ENCODE data around the gene SLC7A9. TPM values are rescaled to one million over a fixed set of nuclear protein-coding genes. Genes with fewer than 3 reads are reported as not detected.

SLC7A9 gene
- total RNA-seq, 4 donors from 2014 or later, result 0.96 TPM; not detected in 3

DNA sequence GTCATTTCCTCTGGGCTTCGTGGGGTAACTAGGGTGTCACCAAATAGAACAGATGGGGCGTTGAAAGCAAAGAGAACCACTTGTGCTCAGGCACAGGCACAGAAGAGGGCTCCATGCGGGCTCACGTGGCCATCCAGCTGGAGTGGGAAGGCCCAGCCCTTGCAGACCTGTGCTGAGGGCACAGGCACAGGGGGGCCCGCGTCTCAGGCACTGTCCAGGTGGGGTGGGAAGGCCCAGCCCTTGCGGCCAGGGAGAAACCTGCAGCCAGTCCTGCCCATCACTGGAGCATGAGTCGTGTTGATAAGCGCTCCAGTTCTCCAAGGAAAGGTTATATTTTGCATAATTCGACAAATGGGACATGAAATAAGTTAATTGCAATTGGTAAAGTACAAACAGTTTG is 57.5 kb downstream of the SLC7A9 start:
- Histone ChIP-seq H3K4me3 (no peak overlapping the region), H3K27me3 (no peaks in the 10 kb centered on the region), H3K36me3 (no peaks in the 10 kb centered on the region), H3K4me1 (no peaks in the 10 kb centered on the region), H3K27ac (no peak overlapping the region), H3K9me3 (no peaks in the 10 kb centered on the region)
- no peak for ATAC-seq
- TF ChIP-seq EP300 (IDR thresholded peaks at IDR 0.05), result no peak
- TF ChIP-seq, protein P1, sequence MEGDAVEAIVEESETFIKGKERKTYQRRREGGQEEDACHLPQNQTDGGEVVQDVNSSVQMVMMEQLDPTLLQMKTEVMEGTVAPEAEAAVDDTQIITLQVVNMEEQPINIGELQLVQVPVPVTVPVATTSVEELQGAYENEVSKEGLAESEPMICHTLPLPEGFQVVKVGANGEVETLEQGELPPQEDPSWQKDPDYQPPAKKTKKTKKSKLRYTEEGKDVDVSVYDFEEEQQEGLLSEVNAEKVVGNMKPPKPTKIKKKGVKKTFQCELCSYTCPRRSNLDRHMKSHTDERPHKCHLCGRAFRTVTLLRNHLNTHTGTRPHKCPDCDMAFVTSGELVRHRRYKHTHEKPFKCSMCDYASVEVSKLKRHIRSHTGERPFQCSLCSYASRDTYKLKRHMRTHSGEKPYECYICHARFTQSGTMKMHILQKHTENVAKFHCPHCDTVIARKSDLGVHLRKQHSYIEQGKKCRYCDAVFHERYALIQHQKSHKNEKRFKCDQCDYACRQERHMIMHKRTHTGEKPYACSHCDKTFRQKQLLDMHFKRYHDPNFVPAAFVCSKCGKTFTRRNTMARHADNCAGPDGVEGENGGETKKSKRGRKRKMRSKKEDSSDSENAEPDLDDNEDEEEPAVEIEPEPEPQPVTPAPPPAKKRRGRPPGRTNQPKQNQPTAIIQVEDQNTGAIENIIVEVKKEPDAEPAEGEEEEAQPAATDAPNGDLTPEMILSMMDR (IDR thresholded peaks at IDR 0.05), result no peak
- no peak for TF ChIP-seq POLR2A (IDR thresholded peaks at IDR 0.05)
- TF ChIP-seq POLR2AphosphoS5 (IDR thresholded peaks at IDR 0.05), result no peak
- WGBS, 2 donors (ENCODE audit: low coverage in 1 of 2), result 77 to 86% methylated on average over 5 to 6 of the region's 10 CpGs

DNA sequence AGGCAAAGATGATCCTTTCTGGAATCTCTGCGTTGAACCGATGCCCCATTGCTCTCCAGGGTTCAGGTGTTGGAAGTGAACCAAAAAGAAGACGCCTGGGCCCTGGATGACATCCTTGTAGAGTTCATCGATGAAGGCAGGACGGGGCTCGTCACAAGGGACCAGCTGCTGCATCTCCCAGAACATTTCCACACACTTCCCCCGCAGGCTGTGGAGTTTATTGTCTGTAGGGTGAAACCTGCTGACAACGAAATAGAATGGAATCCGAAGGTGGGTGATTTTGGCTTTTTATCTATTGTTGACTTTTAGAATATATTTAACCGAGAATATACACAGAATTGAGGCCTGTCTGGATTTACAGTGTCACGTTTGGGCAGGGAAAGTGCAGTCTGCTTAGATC is 58.4 kb downstream of the SLC7A9 start:
- Histone ChIP-seq H3K36me3 (no peaks in the 10 kb centered on the region), H3K27me3 (peaks cover 6% of the 10 kb centered on the region), H3K9me3 (no peaks in the 10 kb centered on the region), H3K4me1 (no peaks in the 10 kb centered on the region), H3K27ac (no peak overlapping the region), H3K4me3 (no peak overlapping the region)
- 55 to 58% methylated on average over 8 to 10 of the region's 11 CpGs for WGBS, 2 donors (ENCODE audit: low coverage in 1 of 2)
- TF ChIP-seq POLR2A (IDR thresholded peaks at IDR 0.05), result no peak
- no peak for TF ChIP-seq EP300 (IDR thresholded peaks at IDR 0.05)
- TF ChIP-seq, protein P1 (IDR thresholded peaks at IDR 0.05), result no peak
- TF ChIP-seq POLR2AphosphoS5 (IDR thresholded peaks at IDR 0.05), result no peak
- no peak for ATAC-seq

DNA sequence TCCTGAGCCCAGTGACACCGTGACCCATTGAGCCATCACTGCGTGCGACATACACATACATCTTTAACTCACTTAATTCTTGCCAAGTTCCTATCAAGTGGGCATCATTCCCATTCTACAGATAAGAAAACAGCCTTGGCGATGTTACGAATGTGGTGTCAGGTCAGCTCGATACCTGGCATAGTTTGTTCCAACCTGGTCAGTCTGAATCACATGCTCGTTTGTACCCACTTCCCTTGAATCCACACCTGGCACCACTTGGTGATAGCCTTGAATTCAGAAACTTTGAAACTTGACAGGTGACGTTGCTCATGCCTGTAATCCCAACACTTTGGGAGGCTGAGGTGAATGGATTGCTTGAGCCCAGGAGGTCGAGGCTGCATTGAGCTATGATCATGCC is 59.1 kb downstream of the SLC7A9 start:
- peaks cover 6% of the 10 kb centered on the region for H3K27me3 ChIP-seq
- no peaks in the 10 kb centered on the region for H3K9me3 ChIP-seq
- no peak overlapping the region for H3K4me3 ChIP-seq
- WGBS, 2 donors (ENCODE audit: low coverage in 1 of 2), result 88 to 90% methylated on average over 8 of the region's 9 CpGs
- no peaks in the 10 kb centered on the region for H3K36me3 ChIP-seq
- ATAC-seq, result no peak
- H3K27ac ChIP-seq, result no peak overlapping the region
- TF ChIP-seq POLR2AphosphoS5 (IDR thresholded peaks at IDR 0.05) (no peak), EP300 (IDR thresholded peaks at IDR 0.05) (no peak), POLR2A (IDR thresholded peaks at IDR 0.05) (no peak)
- TF ChIP-seq, protein P1 (IDR thresholded peaks at IDR 0.05), result no peak
- H3K4me1 ChIP-seq, result no peaks in the 10 kb centered on the region

DNA sequence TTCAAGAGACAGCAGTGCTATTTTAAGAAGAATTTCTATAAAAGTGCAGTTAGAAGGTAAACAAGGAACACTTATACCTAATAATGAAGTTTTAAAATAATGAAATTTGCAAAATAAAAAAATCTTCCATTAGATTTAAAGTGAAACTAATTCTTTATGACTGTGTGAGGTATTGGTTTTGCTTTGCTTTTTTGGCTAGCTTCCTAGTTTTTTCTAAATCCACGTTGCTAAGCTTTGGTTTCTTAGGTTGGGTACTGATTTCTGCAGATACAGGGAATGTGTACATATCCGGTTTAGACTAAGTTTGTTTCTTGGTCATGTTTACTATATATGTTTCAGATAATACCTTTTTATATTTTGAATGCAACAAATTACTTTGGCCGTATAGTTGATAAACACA is 59.8 kb downstream of the SLC7A9 start:
- TF ChIP-seq POLR2AphosphoS5 (IDR thresholded peaks at IDR 0.05), result no peak
- TF ChIP-seq POLR2A (IDR thresholded peaks at IDR 0.05), result no peak
- no peak for TF ChIP-seq EP300 (IDR thresholded peaks at IDR 0.05)
- TF ChIP-seq, protein P1 (IDR thresholded peaks at IDR 0.05), result no peak
- 29 to 34% methylated on average over 3 of the region's 3 CpGs for WGBS, 2 donors (ENCODE audit: low coverage in 1 of 2)
- H3K36me3 ChIP-seq, result no peaks in the 10 kb centered on the region
- H3K27ac ChIP-seq, result no peak overlapping the region
- H3K27me3 ChIP-seq, result peaks cover 7% of the 10 kb centered on the region
- H3K4me1 ChIP-seq, result no peaks in the 10 kb centered on the region
- H3K9me3 ChIP-seq, result no peaks in the 10 kb centered on the region
- no peak for ATAC-seq
- H3K4me3 ChIP-seq, result no peak overlapping the region

DNA sequence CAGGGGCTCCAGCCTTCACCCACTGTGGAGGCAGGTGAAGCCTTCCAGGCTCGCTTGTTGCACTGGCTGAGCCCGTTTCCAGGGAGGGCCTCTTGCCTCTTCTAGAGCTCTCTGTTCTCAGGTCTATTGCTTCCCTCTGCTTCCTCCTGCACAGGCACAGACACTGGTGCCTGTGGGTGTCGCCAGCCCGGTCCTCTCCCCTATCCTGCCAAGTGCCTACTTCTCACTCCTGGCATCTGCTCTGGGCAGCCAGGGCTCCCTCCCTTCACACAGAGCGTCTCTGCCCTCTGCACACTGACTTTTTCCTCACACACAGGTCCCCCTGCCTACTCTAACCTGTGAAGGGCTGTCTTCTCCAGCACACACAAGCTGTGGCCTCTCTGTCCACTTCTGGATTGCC is 60.3 kb downstream of the SLC7A9 start:
- peaks cover 11% of the 10 kb centered on the region for H3K27me3 ChIP-seq
- no peak overlapping the region for H3K27ac ChIP-seq
- 48% methylated on average over 5 of the region's 5 CpGs; no CpG with 5 or more reads in 1 of the 2 donors for WGBS, 2 donors (ENCODE audit: low coverage in 1 of 2)
- H3K9me3 ChIP-seq, result no peaks in the 10 kb centered on the region
- no peaks in the 10 kb centered on the region for H3K36me3 ChIP-seq
- H3K4me3 ChIP-seq, result no peak overlapping the region
- TF ChIP-seq POLR2AphosphoS5 (IDR thresholded peaks at IDR 0.05) (no peak), POLR2A (IDR thresholded peaks at IDR 0.05) (no peak), EP300 (IDR thresholded peaks at IDR 0.05) (no peak)
- TF ChIP-seq, protein P1 (IDR thresholded peaks at IDR 0.05), result no peak
- no peak for ATAC-seq
- no peaks in the 10 kb centered on the region for H3K4me1 ChIP-seq

All from gastroesophageal sphincter (tissue), 4 donors.